Measurements from ENCODE around the gene LIG1.
A peak's percentile ranks its signal among the peaks of the same experiment; 100 is the strongest.

LIG1 gene

GRCh38 chr19:48181505-48181904, 11.4 kb upstream of the LIG1 start:
- no peak for DNase-seq

- no peak for DNase-seq
Measured at GRCh38 chr19:48176226-48176625, 6.1 kb upstream of the LIG1 start.

GRCh38 chr19:48175578-48175977, 5.4 kb upstream of the LIG1 start:
- DNase-seq, result no peak

- DNase-seq, result no peak
Measured at GRCh38 chr19:48174445-48175030, 4.4 kb upstream of the LIG1 start.

- no peak for DNase-seq
Measured at GRCh38 chr19:48171710-48172109, 1.6 kb upstream of the LIG1 start.

GRCh38 chr19:48170817-48171347, 738 bp upstream of the LIG1 start:
- peak; percentile 5 for DNase-seq

- DNase-seq, result peak; percentile 40
Measured at GRCh38 chr19:48169578-48169938, 586 bp downstream of the LIG1 start.

GRCh38 chr19:48168689-48169088, 1.5 kb downstream of the LIG1 start:
- no peak for DNase-seq

GRCh38 chr19:48158210-48158790, 11.8 kb downstream of the LIG1 start:
- DNase-seq, result no peak

- DNase-seq, result peak; percentile 11
Measured at GRCh38 chr19:48154003-48154402, 16.1 kb downstream of the LIG1 start.

GRCh38 chr19:48152551-48152950, 17.6 kb downstream of the LIG1 start:
- peak; percentile 34 for DNase-seq

GRCh38 chr19:48149430-48149829, 20.7 kb downstream of the LIG1 start:
- no peak for DNase-seq

GRCh38 chr19:48148576-48148975, 21.6 kb downstream of the LIG1 start:
- no peak for DNase-seq

- DNase-seq, result no peak
Measured at GRCh38 chr19:48147597-48148175, 22.5 kb downstream of the LIG1 start.

GRCh38 chr19:48139053-48139452, 31.1 kb downstream of the LIG1 start:
- DNase-seq, result no peak

- no peak for DNase-seq
Measured at GRCh38 chr19:48137411-48137810, 32.7 kb downstream of the LIG1 start.

GRCh38 chr19:48136547-48136946, 33.6 kb downstream of the LIG1 start:
- no peak for DNase-seq

GRCh38 chr19:48135411-48135810, 34.7 kb downstream of the LIG1 start:
- no peak for DNase-seq

- no peak for DNase-seq
Measured at GRCh38 chr19:48133094-48133493, 37.0 kb downstream of the LIG1 start.

GRCh38 chr19:48127561-48127960, 42.6 kb downstream of the LIG1 start:
- no peak for DNase-seq

GRCh38 chr19:48123907-48124651, 46.1 kb downstream of the LIG1 start:
- no peak for DNase-seq

- no peak for DNase-seq
Measured at GRCh38 chr19:48122421-48122820, 47.7 kb downstream of the LIG1 start.

GRCh38 chr19:48121909-48122371, 48.2 kb downstream of the LIG1 start:
- DNase-seq, result no peak

- no peak for DNase-seq
Measured at GRCh38 chr19:48121066-48121465, 49.1 kb downstream of the LIG1 start.

All from HCEC 1CT (cell line).